ENCODE results near the gene TFF2.

TFF2 gene

GRCh38 chr21:42299324-42300044 lies 51.3 kb downstream of the TFF2 start:
- Histone ChIP-seq H3K9me3 (ENCODE audit: low read length) (no peaks in the 10 kb centered on the region), H3K4me1 (ENCODE audit: insufficient read depth, low read length, severe bottlenecking) (no peaks in the 10 kb centered on the region), H3K4me3 (ENCODE audit: low read depth, low read length, poor library complexity, severe bottlenecking) (no peak overlapping the region), H3K36me3 (ENCODE audit: insufficient read depth, low read length) (no peaks in the 10 kb centered on the region), H3K27ac (ENCODE audit: low read depth, low read length, poor library complexity, severe bottlenecking) (no peak overlapping the region), H4K20me1 (ENCODE audit: insufficient read depth, low read length) (no peaks in the 10 kb centered on the region), H2AFZ (ENCODE audit: low read length) (no peak overlapping the region), H3K9me2 (ENCODE audit: low read depth, low read length) (no peaks in the 10 kb centered on the region), H3K79me2 (ENCODE audit: insufficient read depth, low read length) (no peaks in the 10 kb centered on the region), H3K27me3 (ENCODE audit: insufficient read depth, low read length) (peaks cover 10% of the 10 kb centered on the region; the same call in 1 of the 2 replicates), H3F3A (ENCODE audit: insufficient read depth, low read length) (no peaks in the 10 kb centered on the region), H3K9ac (ENCODE audit: low read length) (no peak overlapping the region), H3K4me2 (ENCODE audit: low read length) (no peak overlapping the region)
- TF ChIP-seq EZH2 (IDR thresholded peaks at IDR 0.05; ENCODE audit: borderline replicate concordance, low read length) (no peak), CTCF (IDR thresholded peaks at IDR 0.05; ENCODE audit: low read length) (no peak)

GRCh38 chr21:42298657-42299056 lies 52.1 kb downstream of the TFF2 start:
- no peaks in the 10 kb centered on the region for H3K9me2 ChIP-seq (ENCODE audit: low read depth, low read length)
- no peak for TF ChIP-seq CTCF (IDR thresholded peaks at IDR 0.05; ENCODE audit: low read length)
- TF ChIP-seq EZH2 (IDR thresholded peaks at IDR 0.05; ENCODE audit: borderline replicate concordance, low read length): no peak
- H2AFZ ChIP-seq (ENCODE audit: low read length): no peak overlapping the region
- no peaks in the 10 kb centered on the region for H3K9me3 ChIP-seq (ENCODE audit: low read length)
- no peak overlapping the region for H3K9ac ChIP-seq (ENCODE audit: low read length)
- no peaks in the 10 kb centered on the region for H4K20me1 ChIP-seq (ENCODE audit: insufficient read depth, low read length)
- H3K27ac ChIP-seq (ENCODE audit: low read depth, low read length, poor library complexity, severe bottlenecking): no peak overlapping the region
- H3F3A ChIP-seq (ENCODE audit: insufficient read depth, low read length): no peaks in the 10 kb centered on the region
- no peaks in the 10 kb centered on the region for H3K4me1 ChIP-seq (ENCODE audit: insufficient read depth, low read length, severe bottlenecking)
- H3K36me3 ChIP-seq (ENCODE audit: insufficient read depth, low read length): no peaks in the 10 kb centered on the region
- peaks cover 10% of the 10 kb centered on the region; the same call in 1 of the 2 replicates for H3K27me3 ChIP-seq (ENCODE audit: insufficient read depth, low read length)
- no peaks in the 10 kb centered on the region for H3K79me2 ChIP-seq (ENCODE audit: insufficient read depth, low read length)
- no peak overlapping the region for H3K4me2 ChIP-seq (ENCODE audit: low read length)
- H3K4me3 ChIP-seq (ENCODE audit: low read depth, low read length, poor library complexity, severe bottlenecking): no peak overlapping the region

GRCh38 chr21:42298237-42298636 lies 52.6 kb downstream of the TFF2 start:
- no peaks in the 10 kb centered on the region for H3K79me2 ChIP-seq (ENCODE audit: insufficient read depth, low read length)
- no peaks in the 10 kb centered on the region for H3K9me3 ChIP-seq (ENCODE audit: low read length)
- no peak for TF ChIP-seq EZH2 (IDR thresholded peaks at IDR 0.05; ENCODE audit: borderline replicate concordance, low read length)
- TF ChIP-seq CTCF (IDR thresholded peaks at IDR 0.05; ENCODE audit: low read length): no peak
- H3K9me2 ChIP-seq (ENCODE audit: low read depth, low read length): no peaks in the 10 kb centered on the region
- no peaks in the 10 kb centered on the region for H3K36me3 ChIP-seq (ENCODE audit: insufficient read depth, low read length)
- H3K9ac ChIP-seq (ENCODE audit: low read length): no peak overlapping the region
- no peak overlapping the region for H3K4me3 ChIP-seq (ENCODE audit: low read depth, low read length, poor library complexity, severe bottlenecking)
- H3K27ac ChIP-seq (ENCODE audit: low read depth, low read length, poor library complexity, severe bottlenecking): no peak overlapping the region
- H3K4me1 ChIP-seq (ENCODE audit: insufficient read depth, low read length, severe bottlenecking): no peaks in the 10 kb centered on the region
- H3F3A ChIP-seq (ENCODE audit: insufficient read depth, low read length): no peaks in the 10 kb centered on the region
- H2AFZ ChIP-seq (ENCODE audit: low read length): no peak overlapping the region
- no peak overlapping the region for H3K4me2 ChIP-seq (ENCODE audit: low read length)
- no peaks in the 10 kb centered on the region for H4K20me1 ChIP-seq (ENCODE audit: insufficient read depth, low read length)
- peaks cover 10% of the 10 kb centered on the region; the same call in 1 of the 2 replicates for H3K27me3 ChIP-seq (ENCODE audit: insufficient read depth, low read length)

All from OCI-LY1 (cell line).